GM21423 (cell line): Measurements from ENCODE around the gene PTX4.

Experiments
- ATAC-seq: cut with Tn5 transposase; IDR thresholded peaks from one replicate; pipeline ENCODE4 v1.9.1; 2021; ENCODE audit warnings: mild to moderate bottlenecking, moderate library complexity; ENCODE audit not compliant: unreplicated experiment

The PTX4 gene

DNA sequence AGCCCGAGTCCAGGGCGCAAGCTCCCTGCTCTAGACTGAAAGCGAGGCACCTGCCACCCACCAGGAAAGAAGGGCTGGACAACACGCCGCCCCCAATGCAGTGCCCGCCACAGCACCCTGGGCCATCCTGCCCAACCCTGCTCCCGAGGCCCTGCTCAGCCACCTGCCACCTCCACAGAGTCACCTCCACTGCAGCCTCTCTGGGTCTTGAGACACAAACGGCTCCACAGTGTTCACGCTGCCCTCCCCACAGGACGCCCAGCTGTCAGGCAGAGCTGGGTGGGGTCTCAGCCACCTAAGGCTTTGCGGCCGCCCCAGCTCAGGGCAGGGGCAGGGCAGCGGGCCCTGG is 23.2 kb downstream of the PTX4 start:
- no peak for ATAC-seq

- ATAC-seq: no peak
These were observed 23.7 kb downstream of the PTX4 start for GRCh38 chr16:1464894-1465566.

- no peak for ATAC-seq
These were observed 24.4 kb downstream of the PTX4 start for GRCh38 chr16:1464196-1464893.

GRCh38 chr16:1461146-1461545 is 27.6 kb downstream of the PTX4 start:
- ATAC-seq: no peak

DNA sequence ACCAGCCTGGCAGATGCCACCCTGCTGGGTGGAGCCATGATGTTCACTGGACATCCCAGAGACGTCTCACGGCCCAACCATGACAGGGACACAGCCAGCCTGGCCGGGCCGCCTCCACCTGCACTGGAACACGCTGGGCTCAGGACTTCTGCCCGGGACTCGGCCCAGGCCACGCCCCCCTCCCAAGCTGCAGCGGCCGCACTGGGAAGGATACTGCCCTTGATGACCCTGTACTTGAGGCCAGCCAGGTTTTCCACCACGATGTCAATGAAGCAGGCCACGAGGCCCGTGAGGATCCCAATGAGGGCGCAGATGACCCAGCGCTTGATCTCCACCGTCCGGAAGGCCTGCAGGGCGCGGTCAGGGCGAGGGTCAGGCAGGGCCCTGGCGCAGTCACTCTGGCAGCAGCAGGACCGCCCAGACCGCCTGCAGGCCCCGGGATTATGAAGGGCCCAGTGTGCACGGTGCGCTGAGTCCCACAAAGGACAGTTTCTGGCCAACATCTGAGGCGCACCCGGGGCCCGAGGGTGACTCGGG is 28.1 kb downstream of the PTX4 start:
- ATAC-seq: no peak

- ATAC-seq: no peak
These were observed 28.8 kb downstream of the PTX4 start for GRCh38 chr16:1459967-1460366.

DNA sequence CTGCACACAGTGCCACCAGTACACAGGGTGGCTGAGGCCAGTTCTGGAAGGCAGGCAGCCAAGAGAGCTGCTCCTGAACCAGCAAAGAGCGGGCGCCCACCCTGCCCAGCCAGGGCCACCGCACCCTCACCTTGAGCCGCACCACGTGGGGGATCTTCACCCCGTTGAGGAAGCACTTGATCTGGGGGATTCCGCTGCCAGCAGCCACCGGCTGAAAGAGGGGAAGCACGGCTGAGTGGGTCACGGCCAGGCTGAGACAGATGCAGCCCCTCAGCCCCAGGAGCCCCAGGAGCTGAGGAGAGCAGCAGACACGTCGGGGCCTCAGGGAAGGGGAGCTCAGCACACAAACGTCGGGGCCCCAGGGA is 29.8 kb downstream of the PTX4 start:
- no peak for ATAC-seq

- no peak for ATAC-seq
These were observed 30.3 kb downstream of the PTX4 start for GRCh38 chr16:1458336-1458976.

DNA sequence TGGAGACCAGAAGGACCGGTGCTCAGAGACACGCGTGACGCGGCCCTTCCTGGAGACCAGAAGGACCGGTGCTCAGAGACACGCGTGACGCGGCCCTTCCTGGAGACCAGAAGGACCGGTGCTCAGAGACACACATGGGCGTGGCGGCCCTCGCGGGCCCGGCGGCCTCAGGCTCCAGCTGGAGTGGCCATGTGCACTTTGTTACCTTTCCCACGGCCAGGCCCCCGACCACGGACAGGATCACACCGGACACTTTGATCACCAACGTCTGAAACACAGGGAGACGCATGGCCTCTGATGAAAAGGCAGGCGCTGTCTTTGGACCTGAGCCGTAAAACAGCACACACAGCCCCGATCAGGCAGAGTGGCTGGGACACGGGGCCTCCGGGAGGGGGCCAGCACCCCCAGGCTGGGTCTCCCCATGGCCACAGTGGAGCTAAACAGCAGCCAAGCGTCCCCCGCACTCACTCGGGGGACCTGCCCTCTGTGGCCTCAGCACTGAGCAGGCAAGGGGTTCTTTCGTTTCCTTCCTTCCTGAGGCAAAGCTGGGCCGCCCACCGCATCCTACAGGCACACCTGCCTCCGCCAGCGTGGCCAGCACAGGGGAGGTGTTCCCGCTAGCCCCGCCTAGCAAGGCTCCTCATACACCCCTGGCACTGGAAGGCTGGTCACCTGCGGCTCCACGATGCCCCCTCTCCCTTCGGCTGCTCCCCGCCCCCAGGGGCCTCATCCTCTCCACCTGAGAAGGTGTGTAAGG is 31.1 kb downstream of the PTX4 start:
- no peak for ATAC-seq

DNA sequence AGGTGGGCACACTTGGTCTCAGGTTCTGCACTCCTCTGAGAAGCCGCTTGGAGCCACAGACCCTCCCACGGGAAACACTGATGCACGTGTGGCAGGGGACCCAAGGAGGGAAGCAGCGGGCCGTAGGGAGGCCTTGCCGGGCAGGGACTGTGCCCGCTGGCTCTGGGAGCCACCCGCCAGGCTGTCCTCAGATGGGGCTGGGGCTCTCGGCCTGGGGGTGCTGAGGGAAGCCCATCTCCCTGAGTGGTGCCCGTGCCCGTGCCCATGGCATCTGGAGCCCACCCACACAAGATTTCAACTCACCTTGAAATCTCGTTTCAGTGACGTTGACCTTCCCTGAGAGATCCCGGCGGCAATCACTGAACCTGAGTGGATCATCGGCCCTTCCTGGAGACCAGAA is 31.8 kb downstream of the PTX4 start:
- no peak for ATAC-seq

DNA sequence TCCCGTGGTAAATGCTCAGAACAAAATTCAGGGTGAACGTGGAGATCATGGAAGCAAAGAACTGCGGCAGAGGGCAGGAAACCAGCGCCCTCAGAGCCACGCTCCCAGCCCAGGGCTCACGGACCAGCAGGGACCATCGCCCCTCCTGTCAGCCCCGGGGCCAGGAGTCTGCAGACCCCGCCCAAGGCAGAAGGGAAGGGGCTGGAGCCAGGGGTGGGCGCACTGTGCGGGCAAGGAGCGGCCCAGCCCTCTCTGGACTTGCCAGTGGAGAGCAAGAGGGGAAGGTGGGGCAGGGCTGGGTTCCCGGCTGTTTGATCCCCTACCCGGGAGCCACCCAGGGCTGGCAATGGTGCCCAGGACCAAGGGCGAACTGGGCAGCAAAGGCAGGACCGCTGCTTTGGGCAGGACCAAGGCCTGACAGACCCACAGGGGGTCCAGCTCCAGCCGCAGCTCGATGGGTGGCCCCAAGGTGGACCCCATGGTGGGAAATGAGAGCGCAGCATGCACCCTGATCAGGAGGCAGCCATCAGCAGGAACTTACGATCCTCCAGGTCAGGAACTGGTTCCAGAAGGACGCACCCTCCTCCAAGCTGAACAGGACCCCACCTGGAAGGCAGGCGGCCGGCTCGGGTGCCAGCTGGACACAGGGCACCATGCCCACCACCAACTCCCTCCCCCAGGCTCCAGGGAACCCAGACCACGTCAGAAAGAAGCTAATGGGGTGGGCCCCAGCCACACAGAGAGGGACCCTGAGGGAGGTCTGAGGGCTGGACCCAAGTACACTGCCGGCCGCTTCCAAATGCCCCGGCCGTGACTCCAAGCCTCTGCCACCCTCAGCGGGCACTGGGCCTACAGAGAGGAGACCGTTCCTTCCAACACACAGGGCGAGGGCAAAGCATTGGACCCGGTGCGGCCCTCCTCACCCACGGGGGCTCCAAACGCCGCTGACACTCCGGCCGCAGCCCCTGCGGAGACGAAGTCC is 33.3 kb downstream of the PTX4 start:
- no peak for ATAC-seq

- ATAC-seq: no peak
These were observed 34.2 kb downstream of the PTX4 start for GRCh38 chr16:1454561-1454960.

- no peak for ATAC-seq
These were observed 35.4 kb downstream of the PTX4 start for GRCh38 chr16:1453316-1453715.

DNA sequence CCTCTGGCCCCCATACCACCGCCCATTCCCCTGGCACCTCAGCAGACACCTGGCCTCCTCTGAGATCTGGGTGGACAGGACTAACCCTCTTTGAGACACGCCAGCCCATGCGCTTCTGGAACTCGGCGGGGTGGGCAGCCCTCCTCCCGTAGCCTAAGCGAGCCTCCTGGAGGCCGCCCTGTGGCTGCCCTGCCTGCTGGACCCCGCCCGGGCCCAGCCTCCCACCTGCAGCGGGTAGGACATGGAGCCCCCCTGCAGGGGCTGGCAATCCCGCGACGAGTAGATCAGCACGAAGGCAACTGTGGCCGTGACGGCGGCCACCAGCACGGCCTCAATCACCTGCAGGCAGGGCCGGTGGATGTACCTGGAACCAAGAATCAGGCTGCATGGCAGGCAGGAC is 36.2 kb downstream of the PTX4 start:
- no peak for ATAC-seq

DNA sequence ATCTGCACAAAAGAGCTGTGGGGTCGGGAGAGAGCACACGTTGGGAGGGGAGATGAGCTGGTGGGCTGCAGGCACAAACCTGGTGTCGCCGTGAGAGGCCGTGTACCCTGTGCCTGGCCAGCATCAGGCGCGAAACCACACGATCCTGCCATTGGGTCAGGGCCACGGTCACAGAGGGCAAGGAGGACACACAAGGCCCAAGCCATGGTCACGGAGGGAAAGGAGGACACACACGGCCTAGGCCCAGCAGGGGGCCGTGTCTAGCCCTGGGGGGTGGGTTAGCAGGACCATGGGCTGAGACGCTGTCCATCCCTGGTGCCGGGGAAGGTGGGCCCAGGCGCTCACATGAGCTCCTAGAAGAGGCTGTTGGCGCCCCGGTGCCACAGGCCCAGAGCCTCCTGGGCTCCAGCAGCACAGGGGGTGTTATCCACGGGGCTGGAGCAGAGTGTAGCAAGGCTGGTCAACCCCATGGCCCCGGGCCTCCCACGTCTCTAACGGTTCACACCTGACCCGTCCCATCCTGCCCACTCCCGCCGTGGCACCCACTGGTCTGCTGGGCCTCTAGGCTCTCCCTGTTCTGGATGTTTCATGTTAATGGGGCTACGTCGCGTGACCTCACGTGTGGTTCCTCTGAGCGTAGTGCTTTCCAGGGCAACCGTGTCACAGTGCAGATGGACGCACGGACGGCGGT is 36.9 kb downstream of the PTX4 start:
- ATAC-seq: no peak

GRCh38 chr16:1450841-1451240 is 37.9 kb downstream of the PTX4 start:
- no peak for ATAC-seq

GRCh38 chr16:1450218-1450617 is 38.5 kb downstream of the PTX4 start:
- no peak for ATAC-seq

- no peak for ATAC-seq
These were observed 39.4 kb downstream of the PTX4 start for GRCh38 chr16:1449201-1449788.

- ATAC-seq: no peak
These were observed 40.1 kb downstream of the PTX4 start for GRCh38 chr16:1448536-1449116.
